Measurements from ENCODE around the gene ASRGL1.

ASRGL1 gene

GRCh38 chr11:62418136-62418535 is 80.9 kb downstream of the ASRGL1 start:
- no peak for ATAC-seq

GRCh38 chr11:62418733-62419132 is 81.5 kb downstream of the ASRGL1 start, which contains the start of gene SCGB1A1:
Gene SCGB1A1 (plus strand): TSS chr11:62419033. CDS start chr11:62419096, 63 bp downstream.
- no peak for ATAC-seq

- ATAC-seq, result no peak
These were observed 82.2 kb downstream of the ASRGL1 start for GRCh38 chr11:62419314-62419929.

DNA sequence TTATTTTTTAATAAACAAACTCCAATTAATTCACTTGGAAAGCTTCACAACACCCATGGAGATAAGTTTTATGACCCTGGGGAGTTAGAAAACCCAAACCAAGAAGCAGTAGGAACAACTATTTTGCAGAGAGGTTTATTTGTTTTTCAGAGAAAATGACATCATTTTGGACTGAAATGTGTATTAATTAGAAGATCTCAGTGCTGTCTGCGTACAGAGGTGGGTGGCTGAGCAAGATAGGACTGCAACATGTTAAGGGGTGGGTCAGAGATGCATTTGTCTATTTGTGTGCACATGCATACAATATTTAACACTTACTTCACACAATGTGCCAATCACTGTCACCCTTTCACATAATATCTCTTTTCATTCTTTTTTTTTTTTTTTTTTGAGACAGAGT is 82.7 kb downstream of the ASRGL1 start:
- ATAC-seq, result no peak

DNA sequence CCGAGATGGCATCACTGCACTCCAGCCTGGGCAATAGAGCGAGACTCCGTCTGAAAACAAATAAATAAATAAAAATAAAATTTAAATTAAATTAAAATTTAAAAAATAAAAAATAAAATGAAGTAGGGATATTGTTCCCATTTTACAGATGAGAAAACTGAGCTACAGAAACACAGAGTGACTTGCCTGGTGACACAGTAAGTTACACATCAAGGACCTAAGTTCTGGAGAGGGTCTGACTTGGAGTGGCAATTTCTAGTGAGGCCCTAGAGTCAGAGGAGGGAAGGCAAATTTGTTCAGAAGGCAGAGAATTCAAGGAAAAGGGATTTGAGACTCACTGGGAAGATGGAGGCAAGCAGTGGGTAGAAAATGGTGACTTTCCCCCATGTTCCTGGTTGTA is 83.6 kb downstream of the ASRGL1 start:
- ATAC-seq, result no peak

DNA sequence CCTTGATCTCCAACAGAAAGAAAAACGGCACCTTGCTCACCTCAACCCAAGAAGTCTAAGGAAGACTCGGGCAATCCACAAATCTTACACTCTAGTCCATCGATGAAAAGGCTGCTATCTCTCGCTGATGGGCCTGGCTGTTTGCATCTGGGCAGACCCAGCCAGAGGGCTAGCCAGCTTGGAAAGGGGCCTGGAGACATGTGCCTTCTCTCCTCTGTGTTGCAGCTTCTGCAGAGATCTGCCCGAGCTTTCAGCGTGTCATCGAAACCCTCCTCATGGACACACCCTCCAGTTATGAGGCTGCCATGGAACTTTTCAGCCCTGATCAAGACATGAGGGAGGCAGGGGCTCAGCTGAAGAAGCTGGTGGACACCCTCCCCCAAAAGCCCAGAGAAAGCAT is 84.7 kb downstream of the ASRGL1 start:
- ATAC-seq, result no peak

GRCh38 chr11:62423012-62423411 is 85.8 kb downstream of the ASRGL1 start:
- no peak for ATAC-seq

DNA sequence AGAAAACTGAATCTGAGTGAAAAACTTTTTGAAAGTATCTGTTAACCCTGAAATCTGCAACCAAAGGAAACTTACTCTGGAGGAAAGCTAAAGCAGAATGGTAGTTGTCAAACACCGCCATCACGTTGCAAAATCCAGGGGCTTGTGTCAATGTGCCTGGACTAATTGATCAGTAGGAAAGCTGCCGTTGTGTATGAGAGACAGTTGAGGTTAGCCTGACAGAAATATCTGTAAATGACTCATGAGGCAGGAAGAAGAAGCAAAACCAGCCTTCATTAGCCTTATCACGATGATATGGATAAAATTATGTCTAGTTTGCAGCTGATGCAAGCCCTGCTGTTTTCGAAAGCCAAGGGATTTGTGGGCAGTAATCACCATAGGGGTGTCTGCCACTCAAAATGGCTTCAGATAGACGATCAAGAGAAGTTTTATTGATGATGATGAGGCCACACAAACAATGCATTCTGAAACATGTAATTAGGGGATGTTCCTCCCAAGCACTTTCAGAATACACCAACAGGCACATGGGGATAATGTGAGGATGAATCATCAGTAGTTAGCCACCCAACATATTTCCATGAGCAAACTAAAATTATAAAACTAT is 90.5 kb downstream of the ASRGL1 start:
- ATAC-seq, result peak; percentile 66

DNA sequence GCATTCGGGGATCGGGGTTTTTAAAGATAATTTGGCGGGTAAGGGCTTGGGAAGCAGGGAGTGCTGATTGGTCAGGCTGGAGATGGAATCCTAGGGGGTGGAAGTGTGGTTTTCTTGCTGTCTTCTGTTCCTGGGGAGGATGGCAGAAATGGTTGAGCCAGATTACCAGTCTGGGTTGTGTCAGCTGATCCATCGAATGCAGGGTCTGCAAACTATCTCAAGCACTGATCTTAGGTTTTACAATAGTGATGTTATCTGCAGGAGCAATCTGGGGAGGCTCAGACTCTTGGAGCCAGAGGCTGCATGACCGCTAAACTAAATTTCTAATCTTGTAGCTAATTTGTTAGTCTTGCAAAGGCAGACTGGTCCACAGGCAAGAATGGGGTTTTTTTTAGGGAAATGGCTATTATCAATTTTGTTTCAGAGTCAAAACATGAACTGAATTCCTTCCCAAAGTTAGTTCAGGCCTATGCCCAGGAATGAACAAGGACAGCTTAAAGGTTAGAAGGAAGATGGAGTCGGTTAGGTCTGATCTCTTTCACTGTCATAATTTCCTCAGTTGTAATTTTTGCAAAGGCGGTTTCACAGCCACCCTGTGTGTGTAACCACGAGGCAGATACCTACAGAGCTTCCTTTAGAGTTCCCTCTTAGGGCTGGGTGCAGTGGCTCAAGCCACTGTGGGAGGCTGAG is 91.8 kb downstream of the ASRGL1 start:
- ATAC-seq, result no peak

GRCh38 chr11:62430425-62430824 is 93.2 kb downstream of the ASRGL1 start:
- no peak for ATAC-seq

- no peak for ATAC-seq
These were observed 94.1 kb downstream of the ASRGL1 start for GRCh38 chr11:62431171-62431901.

GRCh38 chr11:62432695-62433094 is 95.4 kb downstream of the ASRGL1 start:
- ATAC-seq, result no peak

- no peak for ATAC-seq
These were observed 96.1 kb downstream of the ASRGL1 start for GRCh38 chr11:62433141-62433903.

- ATAC-seq, result no peak
These were observed 96.6 kb downstream of the ASRGL1 start for GRCh38 chr11:62433904-62434276.

- ATAC-seq, result no peak
These were observed 98.8 kb downstream of the ASRGL1 start for GRCh38 chr11:62435846-62436660.

DNA sequence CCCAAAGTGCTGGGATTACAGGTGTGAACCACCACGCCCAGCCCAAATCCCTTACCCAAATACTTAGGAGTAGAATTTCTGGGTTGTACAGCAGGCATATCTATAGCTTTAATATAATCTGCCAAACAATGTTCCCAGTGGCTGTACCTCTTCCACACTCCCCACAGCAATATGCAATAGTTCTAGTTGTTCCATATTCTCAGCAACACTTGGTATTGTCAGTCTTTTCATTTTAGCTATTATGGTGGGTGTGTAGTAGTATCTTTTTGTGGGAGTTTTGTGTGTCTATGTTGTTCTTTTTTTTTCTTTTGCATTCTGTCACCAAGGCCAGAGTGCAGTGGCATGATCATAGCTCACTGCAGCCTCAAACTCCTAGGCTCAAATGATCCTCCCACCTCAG is 100.4 kb downstream of the ASRGL1 start:
- ATAC-seq, result no peak

DNA sequence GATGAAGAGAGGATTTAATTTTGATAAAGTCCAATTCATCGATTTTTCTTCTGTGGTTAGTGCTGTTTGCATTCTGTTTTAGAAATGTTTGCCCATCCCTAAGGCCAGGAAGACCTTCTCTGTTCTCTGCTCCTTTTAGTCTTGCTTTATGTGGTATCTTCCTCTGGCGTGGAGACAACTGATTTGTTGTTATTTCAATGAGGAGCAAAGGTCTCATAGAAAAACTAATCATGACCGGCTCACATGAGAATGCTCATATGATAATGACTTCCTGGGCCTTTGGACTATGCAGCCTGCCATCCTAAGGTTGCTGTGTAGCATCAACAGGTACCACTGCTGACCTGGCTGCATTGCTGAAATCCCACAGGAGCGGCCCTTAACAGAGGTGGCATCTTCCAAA is 101.4 kb downstream of the ASRGL1 start:
- ATAC-seq, result no peak

- ATAC-seq, result no peak
These were observed 102.7 kb downstream of the ASRGL1 start for GRCh38 chr11:62439785-62440602.
